Measurements from ENCODE around the gene PPL.
"Not testable (repeated sequence)": the region's sequence is repeated elsewhere in the genome, so short reads cannot be mapped to it uniquely, and the experiment has no call there.

The PPL gene

GRCh38 chr16:4933871-4934395 is 3.0 kb downstream of the PPL start:
- Histone ChIP-seq H3K79me2 (no peaks in the 10 kb centered on the region), H2AFZ (no peak overlapping the region), H3K9ac (no peak overlapping the region), H3K4me2 (ENCODE audit: low read length) (no peak overlapping the region), H3K27ac (no peak overlapping the region), H3K36me3 (ENCODE audit: control insufficient read depth, insufficient read depth, low read length) (no peaks in the 10 kb centered on the region), H3K4me3 (ENCODE audit: low read depth, low read length) (no peak overlapping the region), H3K4me1 (peaks cover 5% of the 10 kb centered on the region), H3K9me3 (ENCODE audit: control insufficient read depth, low read length) (no peaks in the 10 kb centered on the region), H3K27me3 (ENCODE audit: control insufficient read depth, insufficient read depth, low read length) (no peaks in the 10 kb centered on the region)
- TF ChIP-seq, protein P1, sequence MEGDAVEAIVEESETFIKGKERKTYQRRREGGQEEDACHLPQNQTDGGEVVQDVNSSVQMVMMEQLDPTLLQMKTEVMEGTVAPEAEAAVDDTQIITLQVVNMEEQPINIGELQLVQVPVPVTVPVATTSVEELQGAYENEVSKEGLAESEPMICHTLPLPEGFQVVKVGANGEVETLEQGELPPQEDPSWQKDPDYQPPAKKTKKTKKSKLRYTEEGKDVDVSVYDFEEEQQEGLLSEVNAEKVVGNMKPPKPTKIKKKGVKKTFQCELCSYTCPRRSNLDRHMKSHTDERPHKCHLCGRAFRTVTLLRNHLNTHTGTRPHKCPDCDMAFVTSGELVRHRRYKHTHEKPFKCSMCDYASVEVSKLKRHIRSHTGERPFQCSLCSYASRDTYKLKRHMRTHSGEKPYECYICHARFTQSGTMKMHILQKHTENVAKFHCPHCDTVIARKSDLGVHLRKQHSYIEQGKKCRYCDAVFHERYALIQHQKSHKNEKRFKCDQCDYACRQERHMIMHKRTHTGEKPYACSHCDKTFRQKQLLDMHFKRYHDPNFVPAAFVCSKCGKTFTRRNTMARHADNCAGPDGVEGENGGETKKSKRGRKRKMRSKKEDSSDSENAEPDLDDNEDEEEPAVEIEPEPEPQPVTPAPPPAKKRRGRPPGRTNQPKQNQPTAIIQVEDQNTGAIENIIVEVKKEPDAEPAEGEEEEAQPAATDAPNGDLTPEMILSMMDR (IDR thresholded peaks at IDR 0.05): no peak

DNA sequence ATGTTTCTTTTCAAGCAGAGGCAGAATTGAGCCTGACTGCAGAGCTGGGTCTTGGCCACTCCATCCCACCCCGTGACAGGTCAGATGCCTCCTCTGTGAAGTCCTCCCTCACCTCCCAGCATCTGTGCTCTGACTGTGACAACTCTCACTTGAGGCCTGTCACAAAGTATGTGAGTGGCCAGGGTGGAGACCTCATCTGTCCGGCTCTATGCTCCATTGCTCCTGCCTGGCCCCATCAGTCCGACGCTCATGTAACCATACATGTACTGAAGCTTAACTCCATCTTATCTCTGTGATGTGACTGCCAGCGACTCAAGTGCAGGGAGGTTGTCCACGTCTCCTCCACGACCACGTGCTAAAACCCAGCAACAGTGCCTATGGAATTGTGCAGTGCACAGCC is 3.5 kb downstream of the PPL start:
- no peaks in the 10 kb centered on the region for H3K27me3 ChIP-seq (ENCODE audit: control insufficient read depth, insufficient read depth, low read length)
- H2AFZ ChIP-seq: no peak overlapping the region
- TF ChIP-seq, protein P1 (IDR thresholded peaks at IDR 0.05): no peak
- H3K27ac ChIP-seq: no peak overlapping the region
- no peak overlapping the region for H3K4me2 ChIP-seq (ENCODE audit: low read length)
- H3K4me1 ChIP-seq: peaks cover 5% of the 10 kb centered on the region
- no peak overlapping the region for H3K4me3 ChIP-seq (ENCODE audit: low read depth, low read length)
- no peaks in the 10 kb centered on the region for H3K36me3 ChIP-seq (ENCODE audit: control insufficient read depth, insufficient read depth, low read length)
- H3K9ac ChIP-seq: no peak overlapping the region
- H3K79me2 ChIP-seq: no peaks in the 10 kb centered on the region
- no peaks in the 10 kb centered on the region for H3K9me3 ChIP-seq (ENCODE audit: control insufficient read depth, low read length)

DNA sequence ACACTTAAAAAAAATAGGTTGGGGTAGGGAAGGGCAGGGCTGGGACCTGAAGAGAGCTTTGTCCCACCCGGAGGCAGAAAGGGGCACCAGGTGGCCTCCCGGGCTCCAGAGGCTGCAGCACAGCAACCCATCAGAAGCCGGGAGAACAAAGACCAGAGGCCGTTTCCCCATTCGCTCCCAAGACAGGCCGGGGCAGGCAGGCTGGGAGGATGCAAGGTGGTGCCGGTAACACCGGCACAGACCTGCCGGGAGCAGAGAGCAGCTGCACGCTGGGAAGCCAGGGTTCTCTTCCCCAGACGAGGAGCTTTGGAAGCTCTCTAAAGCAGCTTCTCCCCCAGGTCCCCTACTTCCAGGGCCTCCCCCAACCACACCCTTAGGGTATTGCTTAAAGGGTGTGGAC is 5.6 kb downstream of the PPL start:
- H3K4me2 ChIP-seq (ENCODE audit: low read length): no peak overlapping the region
- H3K4me1 ChIP-seq: no peaks in the 10 kb centered on the region
- no peaks in the 10 kb centered on the region for H3K9me3 ChIP-seq (ENCODE audit: control insufficient read depth, low read length)
- no peak overlapping the region for H3K4me3 ChIP-seq (ENCODE audit: low read depth, low read length)
- no peaks in the 10 kb centered on the region for H3K79me2 ChIP-seq
- no peak overlapping the region for H3K9ac ChIP-seq
- H3K27me3 ChIP-seq (ENCODE audit: control insufficient read depth, insufficient read depth, low read length): no peaks in the 10 kb centered on the region
- H3K27ac ChIP-seq: no peak overlapping the region
- H2AFZ ChIP-seq: no peak overlapping the region
- no peaks in the 10 kb centered on the region for H3K36me3 ChIP-seq (ENCODE audit: control insufficient read depth, insufficient read depth, low read length)
- TF ChIP-seq, protein P1 (IDR thresholded peaks at IDR 0.05): no peak

DNA sequence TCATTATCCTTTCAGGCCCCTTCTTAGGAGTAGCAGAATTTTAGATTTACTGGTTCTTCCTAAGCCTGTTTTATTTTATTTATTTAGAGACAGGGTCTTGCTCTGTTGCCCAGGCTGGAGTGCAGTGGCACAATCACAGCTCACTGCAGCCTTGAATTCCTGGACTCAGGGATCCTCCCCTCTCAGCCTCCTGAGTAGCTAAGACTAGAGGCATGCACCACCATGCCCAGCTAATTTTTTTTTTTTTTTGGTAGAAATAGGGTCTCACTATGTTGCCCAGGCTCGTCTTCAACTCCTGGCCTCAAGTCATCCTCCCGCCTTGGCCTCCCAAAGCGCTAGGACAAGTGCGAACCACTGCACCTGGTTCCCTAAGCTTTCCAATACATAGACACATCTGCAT is 7.3 kb downstream of the PPL start:
- not testable (repeated sequence) for H3K27me3 ChIP-seq (ENCODE audit: control insufficient read depth, insufficient read depth, low read length); H3K27ac ChIP-seq; H3K4me2 ChIP-seq (ENCODE audit: low read length); H3K4me3 ChIP-seq (ENCODE audit: low read depth, low read length); H3K36me3 ChIP-seq (ENCODE audit: control insufficient read depth, insufficient read depth, low read length); H3K9me3 ChIP-seq (ENCODE audit: control insufficient read depth, low read length); H2AFZ ChIP-seq; H3K9ac ChIP-seq; H3K79me2 ChIP-seq
- H3K4me1 ChIP-seq: peaks cover 11% of the 10 kb centered on the region

- no peaks in the 10 kb centered on the region for H3K36me3 ChIP-seq (ENCODE audit: control insufficient read depth, insufficient read depth, low read length)
- H3K4me2 ChIP-seq (ENCODE audit: low read length): no peak overlapping the region
- TF ChIP-seq, protein P1 (IDR thresholded peaks at IDR 0.05): no peak
- no peak overlapping the region for H3K27ac ChIP-seq
- no peak overlapping the region for H3K9ac ChIP-seq
- H3K79me2 ChIP-seq: no peaks in the 10 kb centered on the region
- H3K9me3 ChIP-seq (ENCODE audit: control insufficient read depth, low read length): no peaks in the 10 kb centered on the region
- H2AFZ ChIP-seq: no peak overlapping the region
- H3K27me3 ChIP-seq (ENCODE audit: control insufficient read depth, insufficient read depth, low read length): no peaks in the 10 kb centered on the region
- H3K4me1 ChIP-seq: peaks cover 11% of the 10 kb centered on the region
- H3K4me3 ChIP-seq (ENCODE audit: low read depth, low read length): no peak overlapping the region
Observed at GRCh38 chr16:4928227-4928626, 8.7 kb downstream of the PPL start.
